GM12878 (cell line): ENCODE measurements around the gene TIMM22.

Source experiments
- CHD2 ChIP-seq: IDR thresholded peaks from 2 replicates; pipeline ENCODE4 v1.6.1; 2011; ENCODE audit warnings: low read depth, low read length, improper control_type of control experiment, borderline replicate concordance
- CHD4 ChIP-seq: fragments of 200-600 bp; sonication (generic); IDR thresholded peaks from 2 replicates; pipeline ENCODE4 v1.6.1; 2016; ENCODE audit warnings: mild to moderate bottlenecking
- HDGF ChIP-seq: fragments of 450-650 bp; IDR thresholded peaks from 2 replicates; pipeline ENCODE4 v1.6.1; 2016; ENCODE audit warnings: antibody characterized with exemption
- KDM1A ChIP-seq: fragments of 200-600 bp; sonication (generic); IDR thresholded peaks from 2 replicates; pipeline ENCODE4 v1.6.1; 2016; ENCODE audit warnings: borderline replicate concordance
- MXI1 ChIP-seq: fragments of 150-350 bp; IDR thresholded peaks from 2 replicates; pipeline ENCODE4 v1.6.1; 2011; ENCODE audit warnings: low read depth, mild to moderate bottlenecking, inconsistent platforms, low read length, improper control_type of control experiment
- MYC ChIP-seq: IDR thresholded peaks from 2 replicates; pipeline ENCODE4 v1.6.1; 2011; ENCODE audit warnings: mild to moderate bottlenecking, low read length, moderate library complexity, inconsistent platforms; ENCODE audit not compliant: insufficient read depth, insufficient replicate concordance, insufficient read length, severe bottlenecking
- POLR2A ChIP-seq: IDR thresholded peaks from 2 replicates; pipeline ENCODE4 v1.6.1; 2011; ENCODE audit warnings: low read depth, mild to moderate bottlenecking, low read length
- POLR2AphosphoS5 ChIP-seq: IDR thresholded peaks from 2 replicates; pipeline ENCODE4 v1.6.1; 2011; ENCODE audit warnings: mild to moderate bottlenecking, low read length, inconsistent platforms
- YY1 ChIP-seq: IDR thresholded peaks from 2 replicates; pipeline ENCODE4 v1.6.1; 2011; ENCODE audit warnings: low read depth, mild to moderate bottlenecking, low read length
- ZNF622 ChIP-seq: fragments of 450-650 bp; IDR thresholded peaks from 2 replicates; pipeline ENCODE4 v1.6.1; 2017; ENCODE audit warnings: mild to moderate bottlenecking, inconsistent platforms
- TF ChIP-seq, protein P1 (sequence below), 3 experiments: IDR thresholded peaks in 2 of 3; conservative IDR thresholded peaks in 1 of 3; 2 replicates each; pipeline ENCODE4 v1.5.1; 2011; ENCODE audit warnings: low read depth in 3 of 3, low read length in 3 of 3, mild to moderate bottlenecking in 3 of 3, control low read depth in 2 of 3, moderate library complexity in 2 of 3, inconsistent platforms in 1 of 3, mixed read lengths in 1 of 3; ENCODE audit not compliant: control insufficient read depth in 2 of 3, insufficient read depth in 1 of 3; ENCODE audit errors: extremely low read depth in 1 of 3
- TF ChIP-seq, protein P2 (sequence below): IDR thresholded peaks from 2 replicates; pipeline ENCODE4 v1.6.1; 2011; ENCODE audit warnings: mild to moderate bottlenecking, low read depth, low read length, moderate library complexity; ENCODE audit not compliant: insufficient replicate concordance
- TF ChIP-seq, protein P3 (sequence below): fragments of 450-650 bp; IDR thresholded peaks from 2 replicates; pipeline ENCODE4 v1.6.1; 2018; ENCODE audit warnings: borderline replicate concordance, mild to moderate bottlenecking; ENCODE audit not compliant: partially characterized antibody

DNA sequence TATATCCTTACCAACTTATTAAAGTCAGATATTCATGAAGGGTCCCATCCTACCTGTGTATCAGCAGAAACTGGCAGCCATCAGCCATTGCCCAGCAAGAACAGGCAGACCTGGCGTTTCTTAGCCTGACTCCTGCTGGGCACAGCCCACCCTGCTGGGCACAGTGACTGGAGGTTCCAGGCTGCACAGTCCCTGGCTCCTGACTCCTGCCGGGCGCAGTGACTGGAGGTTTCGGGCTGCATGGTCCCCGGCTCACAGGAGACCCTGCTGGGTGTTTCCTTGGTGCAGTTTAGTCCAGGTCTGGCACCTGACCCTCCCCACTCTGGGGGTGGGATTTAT, 6.7 kb downstream of the TIMM22 start:
- TF ChIP-seq POLR2AphosphoS5 (no peak), MYC (no peak), CHD2 (no peak), HDGF (no peak), KDM1A (no peak), POLR2A (no peak; the same call in 1 of the 2 replicates), ZNF622 (no peak), MXI1 (no peak), CHD4 (no peak), YY1 (no peak)
- TF ChIP-seq, protein P1, sequence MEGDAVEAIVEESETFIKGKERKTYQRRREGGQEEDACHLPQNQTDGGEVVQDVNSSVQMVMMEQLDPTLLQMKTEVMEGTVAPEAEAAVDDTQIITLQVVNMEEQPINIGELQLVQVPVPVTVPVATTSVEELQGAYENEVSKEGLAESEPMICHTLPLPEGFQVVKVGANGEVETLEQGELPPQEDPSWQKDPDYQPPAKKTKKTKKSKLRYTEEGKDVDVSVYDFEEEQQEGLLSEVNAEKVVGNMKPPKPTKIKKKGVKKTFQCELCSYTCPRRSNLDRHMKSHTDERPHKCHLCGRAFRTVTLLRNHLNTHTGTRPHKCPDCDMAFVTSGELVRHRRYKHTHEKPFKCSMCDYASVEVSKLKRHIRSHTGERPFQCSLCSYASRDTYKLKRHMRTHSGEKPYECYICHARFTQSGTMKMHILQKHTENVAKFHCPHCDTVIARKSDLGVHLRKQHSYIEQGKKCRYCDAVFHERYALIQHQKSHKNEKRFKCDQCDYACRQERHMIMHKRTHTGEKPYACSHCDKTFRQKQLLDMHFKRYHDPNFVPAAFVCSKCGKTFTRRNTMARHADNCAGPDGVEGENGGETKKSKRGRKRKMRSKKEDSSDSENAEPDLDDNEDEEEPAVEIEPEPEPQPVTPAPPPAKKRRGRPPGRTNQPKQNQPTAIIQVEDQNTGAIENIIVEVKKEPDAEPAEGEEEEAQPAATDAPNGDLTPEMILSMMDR (IDR thresholded peaks at IDR 0.05 in 2 of 3, conservative IDR thresholded peaks at IDR 0.05 in 1 of 3; ENCODE audit: control insufficient read depth in 2 of 3, extremely low read depth in 1 of 3, insufficient read depth in 1 of 3, low read depth in 3 of 3, low read length in 3 of 3): no peak
- TF ChIP-seq, protein P2, sequence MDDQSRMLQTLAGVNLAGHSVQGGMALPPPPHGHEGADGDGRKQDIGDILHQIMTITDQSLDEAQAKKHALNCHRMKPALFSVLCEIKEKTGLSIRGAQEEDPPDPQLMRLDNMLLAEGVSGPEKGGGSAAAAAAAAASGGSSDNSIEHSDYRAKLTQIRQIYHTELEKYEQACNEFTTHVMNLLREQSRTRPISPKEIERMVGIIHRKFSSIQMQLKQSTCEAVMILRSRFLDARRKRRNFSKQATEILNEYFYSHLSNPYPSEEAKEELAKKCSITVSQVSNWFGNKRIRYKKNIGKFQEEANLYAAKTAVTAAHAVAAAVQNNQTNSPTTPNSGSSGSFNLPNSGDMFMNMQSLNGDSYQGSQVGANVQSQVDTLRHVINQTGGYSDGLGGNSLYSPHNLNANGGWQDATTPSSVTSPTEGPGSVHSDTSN: no peak
- TF ChIP-seq, protein P3, sequence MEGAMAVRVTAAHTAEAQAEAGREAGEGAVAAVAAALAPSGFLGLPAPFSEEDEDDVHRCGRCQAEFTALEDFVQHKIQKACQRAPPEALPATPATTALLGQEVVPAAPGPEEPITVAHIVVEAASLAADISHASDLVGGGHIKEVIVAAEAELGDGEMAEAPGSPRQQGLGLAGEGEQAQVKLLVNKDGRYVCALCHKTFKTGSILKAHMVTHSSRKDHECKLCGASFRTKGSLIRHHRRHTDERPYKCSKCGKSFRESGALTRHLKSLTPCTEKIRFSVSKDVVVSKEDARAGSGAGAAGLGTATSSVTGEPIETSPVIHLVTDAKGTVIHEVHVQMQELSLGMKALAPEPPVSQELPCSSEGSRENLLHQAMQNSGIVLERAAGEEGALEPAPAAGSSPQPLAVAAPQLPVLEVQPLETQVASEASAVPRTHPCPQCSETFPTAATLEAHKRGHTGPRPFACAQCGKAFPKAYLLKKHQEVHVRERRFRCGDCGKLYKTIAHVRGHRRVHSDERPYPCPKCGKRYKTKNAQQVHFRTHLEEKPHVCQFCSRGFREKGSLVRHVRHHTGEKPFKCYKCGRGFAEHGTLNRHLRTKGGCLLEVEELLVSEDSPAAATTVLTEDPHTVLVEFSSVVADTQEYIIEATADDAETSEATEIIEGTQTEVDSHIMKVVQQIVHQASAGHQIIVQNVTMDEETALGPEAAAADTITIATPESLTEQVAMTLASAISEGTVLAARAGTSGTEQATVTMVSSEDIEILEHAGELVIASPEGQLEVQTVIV: no peak
